H9 (cell line): ENCODE measurements around the gene TGFBI. TPM values are rescaled to one million over a fixed set of nuclear protein-coding genes. Genes with fewer than 3 reads are reported as not detected.

ENCODE experiments used
- DNase-seq: peaks from one replicate; pipeline ENCODE4 v3.0.0-alpha.2; 2017
- H2AFZ ChIP-seq: one replicate; pipeline ENCODE4 v1.6.1; 2013; ENCODE audit warnings: mild to moderate bottlenecking, low read length, control low read depth, moderate library complexity
- H2AK5ac ChIP-seq: 2 replicates; pipeline ENCODE4 v1.6.1; 2013; ENCODE audit warnings: low read length, control low read depth, mixed read lengths; ENCODE audit not compliant: insufficient read length
- H2BK120ac ChIP-seq: one replicate; pipeline ENCODE4 v1.6.1; 2013; ENCODE audit warnings: low read depth, mild to moderate bottlenecking, low read length, control low read depth, inconsistent platforms; ENCODE audit not compliant: poor library complexity, severe bottlenecking
- H2BK12ac ChIP-seq: 2 replicates; pipeline ENCODE4 v1.6.1; 2013; ENCODE audit warnings: low read length, control low read depth, mixed read lengths, low read depth; ENCODE audit not compliant: insufficient read length
- H2BK15ac ChIP-seq: 2 replicates; pipeline ENCODE4 v1.6.1; 2013; ENCODE audit warnings: low read depth, low read length, control low read depth
- H2BK20ac ChIP-seq: one replicate; pipeline ENCODE4 v1.6.1; 2013; ENCODE audit warnings: low read depth, mild to moderate bottlenecking, low read length, control low read depth, inconsistent platforms; ENCODE audit not compliant: poor library complexity, severe bottlenecking
- H2BK5ac ChIP-seq: 2 replicates; pipeline ENCODE4 v1.6.1; 2013; ENCODE audit warnings: low read length, control low read depth, mixed read lengths; ENCODE audit not compliant: insufficient read length
- H3K14ac ChIP-seq: 2 replicates; pipeline ENCODE4 v1.6.1; 2013; ENCODE audit warnings: low read length, control low read depth; ENCODE audit not compliant: insufficient read depth
- H3K18ac ChIP-seq: 2 replicates; pipeline ENCODE4 v1.6.1; 2013; ENCODE audit warnings: low read depth, mild to moderate bottlenecking, mixed read lengths, low read length, control low read depth; ENCODE audit not compliant: insufficient read length
- H3K23ac ChIP-seq: 2 replicates; pipeline ENCODE4 v1.6.1; 2013; ENCODE audit warnings: low read length, control low read depth, mixed read lengths, low read depth; ENCODE audit not compliant: insufficient read length
- H3K23me2 ChIP-seq: 2 replicates; pipeline ENCODE4 v1.6.1; 2013; ENCODE audit warnings: low read depth, mild to moderate bottlenecking, mixed read lengths, low read length, control low read depth; ENCODE audit not compliant: insufficient read length, poor library complexity, severe bottlenecking
- H3K27ac ChIP-seq: 2 replicates; pipeline ENCODE4 v1.5.1; 2013; ENCODE audit warnings: low read length, control low read depth, mixed read lengths, low read depth; ENCODE audit not compliant: insufficient read length
- H3K27me3 ChIP-seq: 2 replicates; pipeline ENCODE4 v1.6.1; 2013; ENCODE audit warnings: low read length, control low read depth, inconsistent platforms; ENCODE audit not compliant: insufficient read depth
- H3K4ac ChIP-seq: 2 replicates; pipeline ENCODE4 v1.6.1; 2013; ENCODE audit warnings: low read depth, mild to moderate bottlenecking, control low read depth, inconsistent platforms, low read length, moderate library complexity
- H3K4me1 ChIP-seq: 2 replicates; pipeline ENCODE4 v1.6.1; 2013; ENCODE audit warnings: low read length, control low read depth, inconsistent platforms; ENCODE audit not compliant: insufficient read depth
- H3K4me2 ChIP-seq: 2 replicates; pipeline ENCODE4 v1.6.1; 2013; ENCODE audit warnings: low read length, control low read depth, mixed read lengths; ENCODE audit not compliant: insufficient read length, insufficient read depth
- H3K56ac ChIP-seq: 2 replicates; pipeline ENCODE4 v1.6.1; 2013; ENCODE audit warnings: low read depth, mild to moderate bottlenecking, mixed read lengths, low read length, control low read depth; ENCODE audit not compliant: insufficient read length
- H3K79me1 ChIP-seq: 2 replicates; pipeline ENCODE4 v1.6.1; 2013; ENCODE audit warnings: low read depth, mild to moderate bottlenecking, moderate library complexity, low read length, control low read depth, inconsistent platforms; ENCODE audit not compliant: insufficient read depth, poor library complexity, severe bottlenecking
- H3K79me2 ChIP-seq: 2 replicates; pipeline ENCODE4 v1.6.1; 2013; ENCODE audit warnings: low read length, control low read depth, inconsistent platforms; ENCODE audit not compliant: insufficient read depth
- H3K9ac ChIP-seq: 2 replicates; pipeline ENCODE4 v1.6.1; 2013; ENCODE audit warnings: low read length, control low read depth, mixed read lengths; ENCODE audit not compliant: insufficient read length; ENCODE audit errors: extremely low read depth
- H3K9me3 ChIP-seq: one replicate; pipeline ENCODE4 v1.6.1; 2013; ENCODE audit warnings: low read depth, low read length, inconsistent platforms; ENCODE audit not compliant: control insufficient read depth
- H3T11ph ChIP-seq: one replicate; pipeline ENCODE4 v1.6.1; 2013; ENCODE audit warnings: mild to moderate bottlenecking, low read length, control low read depth, inconsistent platforms
- H4K20me1 ChIP-seq: one replicate; pipeline ENCODE4 v1.6.1; 2013; ENCODE audit not compliant: control insufficient read depth, insufficient read length, insufficient read depth
- H4K5ac ChIP-seq: 2 replicates; pipeline ENCODE4 v1.6.1; 2013; ENCODE audit warnings: low read depth, mild to moderate bottlenecking, mixed read lengths, low read length, control low read depth; ENCODE audit not compliant: insufficient read length
- H4K8ac ChIP-seq: replicated peaks from 2 replicates; pipeline ENCODE4 v1.6.1; 2013; ENCODE audit warnings: low read length, control low read depth, mixed read lengths, low read depth; ENCODE audit not compliant: insufficient read length
- H4K91ac ChIP-seq: 2 replicates; pipeline ENCODE4 v1.6.1; 2013; ENCODE audit warnings: low read depth, mild to moderate bottlenecking, moderate library complexity, mixed read lengths, low read length, control low read depth; ENCODE audit not compliant: insufficient read length
- H3K27ac Mint-ChIP-seq, 3 experiments: 2 replicates in 2 of 3; 3 replicates in 1 of 3; pipeline ENCODE4 v1.8.0; 2020 to 2021; ENCODE audit warnings: mixed read lengths in 3 of 3, mild to moderate bottlenecking in 1 of 3, moderate library complexity in 1 of 3
- H3K27me3 Mint-ChIP-seq: 2 replicates; pipeline ENCODE4 v1.8.0; 2021; ENCODE audit warnings: low read depth, mild to moderate bottlenecking, moderate library complexity, mixed read lengths
- H3K36me3 Mint-ChIP-seq, 3 experiments: 2 replicates in 2 of 3; 3 replicates in 1 of 3; pipeline ENCODE4 v1.8.0; 2020 to 2021; ENCODE audit warnings: low read depth in 3 of 3, mixed read lengths in 3 of 3; ENCODE audit not compliant: insufficient read depth in 1 of 3
- H3K4me1 Mint-ChIP-seq, 2 experiments: 2 replicates each; pipeline ENCODE4 v1.8.0; 2020; ENCODE audit warnings: mixed read lengths in 2 of 2
- H3K4me3 Mint-ChIP-seq, 2 experiments: 2 replicates in 1 of 2; 3 replicates in 1 of 2; pipeline ENCODE4 v1.8.0; 2020 to 2021; ENCODE audit warnings: mild to moderate bottlenecking in 2 of 2, mixed read lengths in 2 of 2, moderate library complexity in 1 of 2
- H3K9me3 Mint-ChIP-seq, 2 experiments: 2 replicates in 1 of 2; 3 replicates in 1 of 2; pipeline ENCODE4 v1.8.0; 2020; ENCODE audit warnings: mild to moderate bottlenecking in 2 of 2, mixed read lengths in 2 of 2, moderate library complexity in 1 of 2
- WGBS: extraction: QIAGEN DNeasy Blood & Tissue Kit; methylation state at CpG from one replicate; pipeline ENCODE4 v1.1.7; 2013; ENCODE audit warnings: missing lambda C conversion rate, low lambda C conversion rate, mixed read lengths; ENCODE audit not compliant: insufficient read length; ENCODE audit errors: extremely low coverage; 5-methylcytosine and 5-hydroxymethylcytosine counted together
- total RNA-seq: library from RNA; stranded (reverse); gene quantifications from 2 replicates; pipeline ENCODE4 v1.2.1, GENCODE V29; 2021
- TF ChIP-seq, protein P1 (sequence below): fragments of 200-600 bp; sonication (generic); conservative IDR thresholded peaks from 3 replicates; pipeline ENCODE4 v1.8.0; 2021; ENCODE audit warnings: antibody characterized with exemption, mild to moderate bottlenecking

TGFBI gene
- total RNA-seq, 1 experiment from 2014 or later, result 4.7 TPM

DNA sequence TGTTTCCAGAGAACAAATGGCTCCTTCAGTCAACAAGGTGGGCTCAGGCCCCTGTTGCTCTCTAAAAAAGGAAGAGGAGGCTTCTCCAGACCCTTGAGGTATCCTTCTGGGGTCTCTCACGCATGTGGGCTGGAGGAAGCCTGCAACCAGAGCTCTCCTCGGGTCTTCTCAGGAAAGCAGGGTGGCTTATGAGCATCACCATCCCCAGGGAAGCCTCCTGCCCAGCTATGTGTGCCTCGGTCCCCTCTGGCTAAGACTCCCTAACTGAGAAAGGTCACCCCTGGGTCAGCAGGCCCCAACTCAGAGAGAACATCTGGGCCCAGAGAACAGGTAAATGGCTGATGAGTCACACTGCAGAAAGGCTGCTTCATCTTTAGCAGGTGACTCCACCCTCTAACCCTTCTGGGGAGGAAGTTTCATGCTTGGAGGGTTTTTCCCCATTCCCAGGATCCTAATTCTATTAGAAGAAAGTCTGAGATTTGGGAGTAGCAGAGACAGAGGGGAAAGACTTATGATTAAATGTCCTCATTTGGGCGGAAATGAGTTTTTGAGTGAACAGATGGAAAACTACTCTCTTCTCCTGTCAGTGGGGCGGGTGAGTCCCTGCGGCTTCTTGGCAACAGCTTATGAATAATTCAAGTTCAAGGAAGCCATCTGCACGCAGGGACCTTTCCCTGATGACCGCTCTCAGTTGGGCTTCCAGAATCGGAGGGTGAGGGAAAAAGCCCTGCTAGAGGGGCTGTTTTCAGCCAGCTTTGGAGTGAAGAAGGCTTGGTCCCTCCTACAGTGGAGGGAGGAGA lies 41.9 kb downstream of the TGFBI start:
- no peaks in the 10 kb centered on the region for H4K20me1 ChIP-seq
- no peak overlapping the region for H2BK12ac ChIP-seq
- Mint-ChIP-seq H3K4me1 (peaks cover 5% of the 10 kb centered on the region in 2 experiments; a peak in 2 of 4 replicates), H3K27me3 (peaks cover 6% of the 10 kb centered on the region; the same call in 1 of the 2 replicates), H3K9me3 (peaks cover 0 to 5% of the 10 kb centered on the region in 2 experiments; a peak in 3 of 5 replicates), H3K36me3 (no peaks in the 10 kb centered on the region; a peak in 1 of 7 replicates), H3K4me3 (no peak overlapping the region), H3K27ac (no peak overlapping the region)
- H3K4ac ChIP-seq, result no peak overlapping the region
- TF ChIP-seq, protein P1, sequence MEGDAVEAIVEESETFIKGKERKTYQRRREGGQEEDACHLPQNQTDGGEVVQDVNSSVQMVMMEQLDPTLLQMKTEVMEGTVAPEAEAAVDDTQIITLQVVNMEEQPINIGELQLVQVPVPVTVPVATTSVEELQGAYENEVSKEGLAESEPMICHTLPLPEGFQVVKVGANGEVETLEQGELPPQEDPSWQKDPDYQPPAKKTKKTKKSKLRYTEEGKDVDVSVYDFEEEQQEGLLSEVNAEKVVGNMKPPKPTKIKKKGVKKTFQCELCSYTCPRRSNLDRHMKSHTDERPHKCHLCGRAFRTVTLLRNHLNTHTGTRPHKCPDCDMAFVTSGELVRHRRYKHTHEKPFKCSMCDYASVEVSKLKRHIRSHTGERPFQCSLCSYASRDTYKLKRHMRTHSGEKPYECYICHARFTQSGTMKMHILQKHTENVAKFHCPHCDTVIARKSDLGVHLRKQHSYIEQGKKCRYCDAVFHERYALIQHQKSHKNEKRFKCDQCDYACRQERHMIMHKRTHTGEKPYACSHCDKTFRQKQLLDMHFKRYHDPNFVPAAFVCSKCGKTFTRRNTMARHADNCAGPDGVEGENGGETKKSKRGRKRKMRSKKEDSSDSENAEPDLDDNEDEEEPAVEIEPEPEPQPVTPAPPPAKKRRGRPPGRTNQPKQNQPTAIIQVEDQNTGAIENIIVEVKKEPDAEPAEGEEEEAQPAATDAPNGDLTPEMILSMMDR, result no peak
- H3K4me1 ChIP-seq, result peaks cover 6% of the 10 kb centered on the region
- peak; percentile 18 for DNase-seq
- no peak overlapping the region for H2AK5ac ChIP-seq
- H3K56ac ChIP-seq, result no peak overlapping the region
- no peak overlapping the region for H2BK120ac ChIP-seq
- H3K9me3 ChIP-seq, result no peaks in the 10 kb centered on the region
- H3K4me2 ChIP-seq, result no peak overlapping the region
- no peak overlapping the region for H2BK20ac ChIP-seq
- H3K23ac ChIP-seq, result no peak overlapping the region
- H3K23me2 ChIP-seq, result no peaks in the 10 kb centered on the region
- H2AFZ ChIP-seq, result no peak overlapping the region
- H3K18ac ChIP-seq, result no peak overlapping the region
- H3K14ac ChIP-seq, result no peak overlapping the region
- WGBS, result no CpG with 5 or more reads among the region's 9 CpGs
- H3K27me3 ChIP-seq, result no peaks in the 10 kb centered on the region
- H3K9ac ChIP-seq, result no peak overlapping the region
- H4K8ac ChIP-seq, result no peak overlapping the region
- H3K27ac ChIP-seq, result no peak overlapping the region
- H3K79me2 ChIP-seq, result no peaks in the 10 kb centered on the region
- H4K91ac ChIP-seq, result no peak overlapping the region
- H2BK5ac ChIP-seq, result no peak overlapping the region
- H3K79me1 ChIP-seq, result no peaks in the 10 kb centered on the region
- H4K5ac ChIP-seq, result no peak overlapping the region
- H3T11ph ChIP-seq, result no peak overlapping the region
- H2BK15ac ChIP-seq, result no peak overlapping the region
